PC-3 (cell line): Measurements from ENCODE around the gene TMEM181.

ENCODE experiments used
- EZH2 ChIP-seq: fragments of 300-600 bp; sonication (generic); IDR thresholded peaks from one replicate; pipeline ENCODE4 v1.6.1; 2017; ENCODE audit warnings: antibody characterized with exemption, mild to moderate bottlenecking, low read length; ENCODE audit not compliant: unreplicated experiment
- TF ChIP-seq, protein P1 (sequence below): fragments of 300-600 bp; sonication (generic); conservative IDR thresholded peaks from 2 replicates; pipeline ENCODE4 v1.5.1; 2017; ENCODE audit warnings: antibody characterized with exemption, low read depth, mild to moderate bottlenecking, low read length

DNA sequence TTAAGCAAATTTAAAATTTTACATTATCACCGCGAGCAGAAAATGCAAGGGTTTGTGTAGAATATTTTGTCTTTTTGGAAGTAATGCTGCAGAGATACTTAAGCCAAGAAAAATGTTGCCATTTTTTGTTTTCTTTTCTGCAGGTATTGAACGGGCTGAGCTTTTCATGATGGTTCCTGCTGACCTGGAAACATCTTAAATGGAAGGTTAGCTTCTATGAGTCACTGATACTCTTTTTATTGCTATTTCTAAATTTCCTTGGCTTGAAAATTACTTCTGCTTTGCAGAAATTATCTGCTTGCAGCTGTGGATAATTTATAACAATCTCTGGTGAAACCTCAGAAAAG lies 102.7 kb downstream of the TMEM181 start:
- TF ChIP-seq, protein P1, sequence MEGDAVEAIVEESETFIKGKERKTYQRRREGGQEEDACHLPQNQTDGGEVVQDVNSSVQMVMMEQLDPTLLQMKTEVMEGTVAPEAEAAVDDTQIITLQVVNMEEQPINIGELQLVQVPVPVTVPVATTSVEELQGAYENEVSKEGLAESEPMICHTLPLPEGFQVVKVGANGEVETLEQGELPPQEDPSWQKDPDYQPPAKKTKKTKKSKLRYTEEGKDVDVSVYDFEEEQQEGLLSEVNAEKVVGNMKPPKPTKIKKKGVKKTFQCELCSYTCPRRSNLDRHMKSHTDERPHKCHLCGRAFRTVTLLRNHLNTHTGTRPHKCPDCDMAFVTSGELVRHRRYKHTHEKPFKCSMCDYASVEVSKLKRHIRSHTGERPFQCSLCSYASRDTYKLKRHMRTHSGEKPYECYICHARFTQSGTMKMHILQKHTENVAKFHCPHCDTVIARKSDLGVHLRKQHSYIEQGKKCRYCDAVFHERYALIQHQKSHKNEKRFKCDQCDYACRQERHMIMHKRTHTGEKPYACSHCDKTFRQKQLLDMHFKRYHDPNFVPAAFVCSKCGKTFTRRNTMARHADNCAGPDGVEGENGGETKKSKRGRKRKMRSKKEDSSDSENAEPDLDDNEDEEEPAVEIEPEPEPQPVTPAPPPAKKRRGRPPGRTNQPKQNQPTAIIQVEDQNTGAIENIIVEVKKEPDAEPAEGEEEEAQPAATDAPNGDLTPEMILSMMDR = no peak
- no peak for TF ChIP-seq EZH2
